Fibroblast of lung (primary cell): ENCODE data around the gene TNFRSF1A. TPM values are rescaled to one million over a fixed set of nuclear protein-coding genes. Genes with fewer than 3 reads are reported as not detected.

ENCODE experiments used
- DNase-seq, 2 donors: peaks; one replicate each; pipeline versions ENCODE4 v3.0.0 to v3.0.0-alpha.2; 2010; ENCODE audit warnings: low read depth in 2 of 2
- H2AFZ ChIP-seq: 2 replicates; pipeline ENCODE4 v1.5.1; 2012; ENCODE audit warnings: low read length, control low read depth, inconsistent platforms
- H3K27ac ChIP-seq: 2 replicates; pipeline ENCODE4 v1.5.1; 2011; ENCODE audit warnings: low read length, control low read depth; ENCODE audit not compliant: insufficient read depth
- H3K27me3 ChIP-seq: 2 replicates; pipeline ENCODE4 v1.5.1; 2011; ENCODE audit warnings: mild to moderate bottlenecking, low read length; ENCODE audit not compliant: control insufficient read depth, insufficient read depth
- H3K36me3 ChIP-seq: 2 replicates; pipeline ENCODE4 v1.5.1; 2011; ENCODE audit warnings: low read length; ENCODE audit not compliant: control insufficient read depth, insufficient read depth
- H3K4me1 ChIP-seq: 2 replicates; pipeline ENCODE4 v1.5.1; 2011; ENCODE audit warnings: low read length; ENCODE audit not compliant: control insufficient read depth, insufficient read depth; ENCODE audit errors: extremely low read depth
- H3K4me2 ChIP-seq: 2 replicates; pipeline ENCODE4 v1.5.1; 2011; ENCODE audit warnings: low read length, control low read depth; ENCODE audit not compliant: insufficient read depth; ENCODE audit errors: extremely low read depth
- H3K4me3 ChIP-seq, 4 experiments: fragments of 200-600 bp in 1 of 4; sonication (generic) in 1 of 4; replicated peaks in 1 of 4; 2 replicates each; pipeline ENCODE4 v1.5.1; 2011 to 2016; ENCODE audit warnings: low read length in 4 of 4, low read depth in 3 of 4, mild to moderate bottlenecking in 3 of 4, control low read depth in 2 of 4, inconsistent platforms in 1 of 4, mixed read lengths in 1 of 4; ENCODE audit not compliant: insufficient read depth in 1 of 4; ENCODE audit errors: control extremely low read depth in 1 of 4
- H3K79me2 ChIP-seq: 2 replicates; pipeline ENCODE4 v1.5.1; 2012; ENCODE audit warnings: mild to moderate bottlenecking, low read length, inconsistent platforms; ENCODE audit not compliant: control insufficient read depth, insufficient read depth
- H3K9ac ChIP-seq: 2 replicates; pipeline ENCODE4 v1.5.1; 2011; ENCODE audit warnings: mild to moderate bottlenecking, low read length, control low read depth; ENCODE audit not compliant: insufficient read depth
- H3K9me3 ChIP-seq: 2 replicates; pipeline ENCODE4 v1.5.1; 2012; ENCODE audit warnings: low read depth, low read length; ENCODE audit not compliant: control insufficient read depth, insufficient read depth
- H4K20me1 ChIP-seq: 2 replicates; pipeline ENCODE4 v1.5.1; 2011; ENCODE audit warnings: low read length; ENCODE audit not compliant: control insufficient read depth, insufficient read depth; ENCODE audit errors: extremely low read depth
- CTCF ChIP-seq, 2 donors: IDR thresholded peaks in 1 of 2; conservative IDR thresholded peaks in 1 of 2; 1 replicate in 1 of 2; 2 replicates in 1 of 2; pipeline ENCODE4 v1.5.1; 2011 to 2012; ENCODE audit warnings: low read length in 2 of 2, control low read depth in 1 of 2, inconsistent platforms in 1 of 2, low read depth in 1 of 2, mild to moderate bottlenecking in 1 of 2
- EZH2 ChIP-seq: IDR thresholded peaks from 2 replicates; pipeline ENCODE4 v1.5.1; 2012; ENCODE audit warnings: low read length, control low read depth, mild to moderate bottlenecking; ENCODE audit errors: missing control alignments
- polyA plus RNA-seq, 2 donors: library from polyadenylated mRNA; depleted of rRNA in 1 of 2; stranded (reverse) in 1 of 2; unstranded in 1 of 2; fragments of >200 nt; gene quantifications; 2 replicates each; pipeline ENCODE4 v1.2.1, GENCODE V29; 2011 to 2012; ENCODE audit warnings: missing spikeins in 1 of 2
- total RNA-seq: library from RNA; depleted of rRNA; stranded (reverse); fragments of >200 nt; gene quantifications from 2 replicates; pipeline ENCODE4 v1.2.1, GENCODE V29; 2014

Gene TNFRSF1A
- total and polyA plus RNA-seq, 2 donors (not counting 1 experiment from before 2014, with no cell fraction given), result 157 to 257 TPM

GRCh38 chr12:6374028-6374785, 32.3 kb upstream of the TNFRSF1A start:
- H3K4me3 ChIP-seq, result no peak overlapping the region
- peaks cover 20% of the 10 kb centered on the region for H3K4me1 ChIP-seq
- H3K9me3 ChIP-seq, result no peaks in the 10 kb centered on the region
- no peak for DNase-seq
- no peak overlapping the region for H3K9ac ChIP-seq
- H2AFZ ChIP-seq, result no peak overlapping the region
- H3K79me2 ChIP-seq, result no peaks in the 10 kb centered on the region
- no peaks in the 10 kb centered on the region for H3K27me3 ChIP-seq
- no peak overlapping the region for H3K27ac ChIP-seq
- H3K36me3 ChIP-seq, result no peaks in the 10 kb centered on the region
- no peaks in the 10 kb centered on the region for H4K20me1 ChIP-seq
- no peak overlapping the region for H3K4me2 ChIP-seq
- TF ChIP-seq CTCF (conservative IDR thresholded peaks at IDR 0.05 in 1 of 2, IDR thresholded peaks at IDR 0.05 in 1 of 2; ENCODE audit: low read depth in 1 of 2, low read length in 2 of 2), result no peak
- TF ChIP-seq EZH2, result no peak

GRCh38 chr12:6373022-6373787, 31.3 kb upstream of the TNFRSF1A start:
- no peak for DNase-seq
- Histone ChIP-seq H3K79me2 (no peaks in the 10 kb centered on the region), H2AFZ (no peak overlapping the region), H3K4me1 (peaks cover 20% of the 10 kb centered on the region), H3K36me3 (no peaks in the 10 kb centered on the region), H3K4me2 (no peak overlapping the region), H3K4me3 (no peak overlapping the region), H4K20me1 (no peaks in the 10 kb centered on the region), H3K9me3 (no peaks in the 10 kb centered on the region), H3K9ac (no peak overlapping the region), H3K27ac (no peak overlapping the region), H3K27me3 (no peaks in the 10 kb centered on the region)
- TF ChIP-seq EZH2, result no peak

- TF ChIP-seq EZH2 (no peak), CTCF (conservative IDR thresholded peaks at IDR 0.05 in 1 of 2, IDR thresholded peaks at IDR 0.05 in 1 of 2; ENCODE audit: low read depth in 1 of 2, low read length in 2 of 2) (no peak)
- Histone ChIP-seq H3K4me3 (no peak overlapping the region), H4K20me1 (no peaks in the 10 kb centered on the region), H2AFZ (peak overlapping the region; percentile 52), H3K9me3 (no peaks in the 10 kb centered on the region), H3K79me2 (no peaks in the 10 kb centered on the region), H3K27me3 (no peaks in the 10 kb centered on the region), H3K36me3 (no peaks in the 10 kb centered on the region), H3K4me2 (peak overlapping the region; percentile 55), H3K27ac (peak overlapping the region; percentile 18), H3K9ac (no peak overlapping the region), H3K4me1 (peaks cover 20% of the 10 kb centered on the region)
- DNase-seq, result peak; percentile 87 to 90
Observed at GRCh38 chr12:6372403-6373003, 30.6 kb upstream of the TNFRSF1A start.
